HG03442 (cell line): ENCODE data around the gene KRTAP17-1.

Experiments
- ATAC-seq: cut with Tn5 transposase; IDR thresholded peaks from one replicate; pipeline ENCODE4 v1.9.1; 2021; ENCODE audit warnings: mild to moderate bottlenecking, moderate library complexity; ENCODE audit not compliant: unreplicated experiment

The KRTAP17-1 gene

DNA sequence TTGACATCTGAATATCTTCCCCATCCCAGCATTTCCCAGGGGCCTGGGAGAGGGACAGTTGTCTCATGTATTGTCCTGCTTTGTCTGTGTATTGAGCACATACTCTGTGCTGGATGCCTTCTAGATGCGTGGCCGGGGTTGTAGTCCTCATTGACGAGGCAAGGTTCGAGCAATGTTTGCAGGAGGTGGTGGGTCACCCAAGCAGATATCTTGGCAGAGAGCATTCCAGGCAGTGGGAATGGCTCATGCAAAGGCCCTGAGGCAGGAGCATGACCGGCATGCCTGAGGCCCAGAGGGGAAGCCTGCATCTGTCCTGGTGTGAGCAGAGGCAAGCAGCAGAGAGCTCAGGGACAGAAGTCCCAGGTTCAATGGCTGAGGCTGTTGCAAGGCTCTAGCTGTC lies 17.6 kb upstream of the KRTAP17-1 start:
- ATAC-seq = no peak

DNA sequence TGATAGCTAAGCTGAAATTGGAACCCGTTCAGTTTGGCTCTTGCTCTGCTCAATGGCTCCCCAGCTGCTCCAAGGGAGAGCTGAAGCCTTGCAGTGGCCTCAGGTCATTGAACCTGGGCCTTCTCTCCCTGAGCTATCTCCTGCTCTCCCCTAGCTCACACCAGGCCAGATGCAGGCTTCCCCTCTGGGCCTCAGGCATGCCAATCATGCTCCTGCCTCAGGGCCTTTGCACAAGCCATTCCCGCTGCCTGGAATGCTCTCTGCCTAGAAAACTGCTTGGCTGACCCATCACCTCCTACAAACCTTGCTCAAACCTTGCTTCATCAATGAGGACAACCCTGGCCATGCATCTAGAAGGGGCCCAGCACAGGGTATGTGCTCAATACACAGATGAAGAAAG lies 16.7 kb upstream of the KRTAP17-1 start:
- ATAC-seq = no peak

DNA sequence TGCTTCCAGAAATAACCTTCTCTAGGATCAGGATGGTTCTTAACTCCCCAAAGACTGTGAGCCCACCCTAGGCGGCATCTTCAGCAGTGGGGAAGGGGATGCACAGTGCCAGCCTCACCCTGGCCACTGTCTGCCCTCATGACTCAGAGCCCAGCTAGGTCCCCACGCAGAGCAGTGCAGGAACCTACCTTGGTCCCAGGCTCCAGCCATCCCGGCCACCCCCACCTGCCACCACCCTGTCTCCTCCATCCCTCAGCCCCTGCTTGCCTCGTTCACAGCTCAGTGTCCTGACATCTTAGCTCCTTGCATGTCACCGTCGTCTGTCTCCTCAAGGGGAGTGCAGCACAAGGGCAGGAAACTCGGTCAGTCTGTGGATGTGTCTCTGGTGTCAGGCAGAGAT lies 16.1 kb upstream of the KRTAP17-1 start:
- ATAC-seq = no peak

DNA sequence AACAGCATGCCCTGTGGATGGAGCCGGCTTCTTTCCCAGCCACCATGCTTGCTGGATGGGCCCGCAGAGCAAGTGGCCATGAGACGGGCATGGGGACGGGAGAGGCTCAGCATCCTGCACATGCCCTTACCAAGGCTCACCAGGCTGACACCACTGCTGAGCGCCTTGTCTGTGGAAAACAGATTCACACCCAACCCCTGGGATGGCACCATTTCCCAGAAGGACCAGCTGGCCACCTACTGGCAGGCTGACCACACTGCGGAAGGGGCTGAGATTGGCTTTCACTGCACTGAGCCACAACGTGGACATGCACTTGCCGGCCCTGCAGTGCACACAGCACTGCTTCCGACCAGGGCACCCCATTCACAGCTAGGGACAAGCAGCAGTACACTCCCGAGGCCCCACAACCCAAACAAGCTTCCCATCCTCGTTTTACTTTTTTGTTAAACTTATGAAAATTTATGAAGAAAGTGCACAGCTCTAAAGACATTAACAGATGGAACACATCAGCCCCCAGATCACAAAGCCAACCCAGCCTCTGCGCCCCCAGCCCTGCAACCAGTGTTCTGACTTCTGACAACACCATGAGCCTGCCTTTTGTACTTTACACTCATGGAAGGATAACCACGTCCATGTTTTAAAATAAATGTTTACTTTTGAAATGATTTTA lies 13.9 kb upstream of the KRTAP17-1 start:
- ATAC-seq = no peak

DNA sequence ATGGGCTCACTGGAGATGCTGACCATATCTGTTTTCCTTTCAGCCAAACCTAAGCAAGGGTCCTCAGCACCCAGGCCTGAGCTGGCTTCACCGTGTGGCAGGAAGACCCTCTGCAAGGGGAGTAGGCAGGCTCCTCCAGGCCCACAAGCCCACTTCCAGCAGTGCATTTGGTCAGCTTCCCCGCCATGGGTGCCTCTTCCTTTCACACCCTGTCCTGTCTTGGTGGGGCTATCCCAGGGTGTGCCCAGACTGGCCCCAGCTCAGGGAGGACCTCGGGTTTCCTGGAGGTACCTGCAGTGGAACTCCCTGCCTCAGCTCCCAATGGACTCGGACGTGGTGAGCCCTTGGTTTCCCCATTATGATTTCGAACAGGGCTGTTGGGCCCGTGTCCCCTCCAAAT lies 12.7 kb upstream of the KRTAP17-1 start:
- no peak for ATAC-seq

DNA sequence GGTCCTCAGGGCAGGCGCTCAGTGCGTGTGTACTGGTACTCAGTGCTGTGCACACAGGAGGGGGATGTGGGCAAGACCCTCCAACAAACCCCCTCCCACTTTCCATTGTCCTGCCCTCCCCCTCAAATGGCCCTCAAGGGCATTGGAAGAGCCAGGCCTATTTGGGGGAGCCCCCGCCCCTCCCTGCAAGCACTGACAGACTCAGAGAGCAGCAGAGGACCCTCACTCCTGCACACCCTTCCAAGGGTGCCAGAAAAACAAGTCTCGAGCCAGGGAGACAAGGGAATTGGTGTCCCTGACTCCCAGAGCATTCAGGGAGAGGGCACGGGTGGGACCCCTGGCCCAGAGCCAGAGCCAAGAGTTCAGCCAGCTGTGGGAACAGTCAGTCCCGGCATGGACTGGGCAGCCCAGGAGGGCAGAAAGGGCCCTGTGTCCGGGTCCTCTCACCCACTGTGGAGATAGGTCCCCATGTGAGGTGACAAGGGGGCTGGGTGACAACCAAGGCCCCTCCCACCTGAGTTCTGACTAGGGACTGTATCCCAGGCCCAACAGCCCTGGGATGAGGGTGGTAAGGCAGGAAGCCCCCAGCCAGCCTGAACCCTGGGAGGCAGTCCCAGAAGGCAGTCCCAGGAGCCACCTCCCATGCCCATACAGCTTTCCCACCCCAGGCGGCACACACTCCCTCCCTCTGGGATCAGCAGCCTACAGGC lies 12.1 kb upstream of the KRTAP17-1 start:
- ATAC-seq = no peak

DNA sequence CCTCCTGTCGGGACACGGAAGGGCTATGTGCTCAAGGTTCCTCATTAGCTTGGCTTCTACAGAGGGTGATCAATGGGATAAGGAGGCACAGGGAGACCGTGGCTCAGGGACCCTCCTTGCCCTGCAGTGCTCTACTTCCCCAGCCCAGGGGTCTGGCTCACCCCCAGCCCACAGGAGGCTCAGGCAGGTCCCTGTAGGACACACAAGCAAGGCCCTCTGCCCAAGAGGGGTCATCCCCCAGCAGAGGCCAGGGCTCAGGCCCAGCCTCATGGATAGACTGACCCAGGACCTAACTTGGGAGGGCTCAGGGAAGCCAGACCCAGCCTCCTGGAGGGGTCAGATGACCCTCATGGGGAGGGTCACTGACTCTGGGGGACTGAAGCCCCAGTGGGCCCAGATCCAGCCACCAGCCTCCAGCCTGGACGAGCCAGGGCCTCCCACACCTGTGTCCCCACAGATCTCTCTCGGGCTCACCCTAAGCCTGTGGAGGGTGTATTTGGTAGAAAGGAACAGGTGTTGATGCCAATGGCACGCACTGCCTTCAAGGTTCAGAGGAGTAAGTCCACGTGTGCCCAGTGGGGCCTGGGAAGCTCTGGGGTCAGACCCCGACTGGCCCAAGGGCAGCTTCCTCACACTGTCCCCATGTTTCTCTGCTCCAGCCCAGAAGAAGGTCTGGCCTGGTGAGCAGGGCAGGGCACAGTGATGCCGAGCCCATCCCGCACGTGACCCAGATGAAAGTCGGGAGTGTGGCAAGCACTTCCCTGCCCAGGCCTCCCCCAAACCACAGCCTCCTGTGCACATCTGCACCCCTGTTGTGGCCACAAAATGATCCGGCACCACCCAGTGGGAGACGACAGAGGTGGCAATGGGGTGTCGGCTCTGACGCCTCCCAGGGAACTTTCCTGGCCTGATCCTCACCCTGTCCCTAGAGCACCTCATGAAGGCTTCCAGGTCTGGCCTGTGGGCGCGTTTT lies 10.9 kb upstream of the KRTAP17-1 start:
- no peak for ATAC-seq

DNA sequence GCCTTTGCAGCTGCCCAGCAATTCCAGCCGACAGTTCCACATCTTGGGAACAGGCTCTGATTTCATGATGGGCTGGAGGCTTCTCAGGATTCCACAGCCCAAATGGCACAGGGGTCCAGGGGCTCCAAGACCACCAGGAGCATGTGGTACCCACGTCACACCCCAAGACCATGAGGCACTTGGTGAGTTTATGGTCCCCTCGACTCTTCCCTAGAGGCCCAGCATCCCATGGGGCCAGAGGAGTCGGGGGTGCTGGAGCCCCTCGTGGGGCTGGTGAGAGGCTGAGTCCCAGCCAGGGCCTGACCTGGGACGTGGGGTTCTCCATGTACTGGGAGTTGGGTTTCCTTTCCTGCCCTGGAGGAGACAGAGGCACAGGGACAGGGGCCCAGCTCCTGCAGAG lies 10.1 kb upstream of the KRTAP17-1 start:
- ATAC-seq = no peak

DNA sequence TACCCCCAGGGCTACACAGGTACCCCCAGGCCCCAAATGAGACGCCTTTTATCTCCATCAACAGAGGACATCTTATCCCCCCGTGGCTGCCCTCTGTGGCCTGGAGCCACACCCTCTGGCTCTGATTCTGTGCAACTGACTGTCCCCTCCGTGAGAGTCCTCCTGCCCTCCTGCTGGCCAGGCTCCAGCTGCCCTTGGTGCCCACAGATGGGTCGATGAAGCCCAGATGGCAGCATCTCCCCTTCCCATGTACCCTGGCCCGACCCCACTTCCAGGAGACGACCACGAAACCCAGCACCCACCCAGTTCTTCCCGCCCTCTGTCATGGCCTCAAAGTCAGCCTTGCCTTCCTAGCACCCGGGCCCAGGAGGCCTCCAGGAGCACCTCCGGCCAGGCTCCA lies 9.6 kb upstream of the KRTAP17-1 start:
- ATAC-seq = no peak

DNA sequence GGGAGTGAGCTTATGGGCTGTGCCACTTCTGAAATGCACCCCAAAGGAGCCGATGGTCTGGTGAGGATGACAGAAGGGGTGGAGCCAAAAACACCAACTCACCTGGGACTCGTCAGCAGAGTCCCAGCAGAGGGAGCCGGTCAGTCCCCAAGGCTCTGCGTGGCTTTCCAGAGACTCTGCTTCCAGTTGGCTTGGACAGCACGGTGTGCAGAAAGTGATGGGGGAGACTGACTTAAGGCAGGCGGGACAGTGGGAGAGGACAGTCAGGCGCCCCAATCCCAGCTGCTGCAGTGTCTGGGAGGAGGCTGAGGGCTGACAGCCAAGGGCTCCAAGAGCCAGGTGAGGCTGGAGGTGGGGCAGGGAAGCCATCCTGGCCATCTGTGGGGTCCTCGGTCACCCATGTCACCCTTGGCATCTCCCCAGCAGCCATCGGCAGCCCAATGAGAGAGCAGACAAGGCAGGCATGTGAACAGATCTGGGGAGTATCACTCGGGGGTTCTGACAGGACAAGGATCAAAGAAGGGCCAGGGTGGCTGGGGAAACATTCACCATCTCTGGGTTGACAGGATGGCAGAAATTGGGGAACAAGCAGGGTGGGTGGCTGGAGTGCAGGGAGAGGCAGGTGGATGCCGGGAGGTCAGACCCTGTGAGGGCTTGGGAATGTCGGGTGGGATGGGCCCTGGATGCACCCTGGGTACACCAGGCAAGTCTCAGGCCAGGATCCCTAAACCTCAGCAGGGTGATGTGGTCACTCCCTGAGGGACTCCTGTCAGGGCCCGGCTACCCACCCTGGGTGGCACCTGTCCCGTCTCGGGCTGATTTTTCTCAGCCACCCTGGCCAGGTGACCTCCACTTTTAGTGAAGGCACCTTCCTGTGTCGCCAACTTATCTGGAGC lies 8.9 kb upstream of the KRTAP17-1 start:
- no peak for ATAC-seq

DNA sequence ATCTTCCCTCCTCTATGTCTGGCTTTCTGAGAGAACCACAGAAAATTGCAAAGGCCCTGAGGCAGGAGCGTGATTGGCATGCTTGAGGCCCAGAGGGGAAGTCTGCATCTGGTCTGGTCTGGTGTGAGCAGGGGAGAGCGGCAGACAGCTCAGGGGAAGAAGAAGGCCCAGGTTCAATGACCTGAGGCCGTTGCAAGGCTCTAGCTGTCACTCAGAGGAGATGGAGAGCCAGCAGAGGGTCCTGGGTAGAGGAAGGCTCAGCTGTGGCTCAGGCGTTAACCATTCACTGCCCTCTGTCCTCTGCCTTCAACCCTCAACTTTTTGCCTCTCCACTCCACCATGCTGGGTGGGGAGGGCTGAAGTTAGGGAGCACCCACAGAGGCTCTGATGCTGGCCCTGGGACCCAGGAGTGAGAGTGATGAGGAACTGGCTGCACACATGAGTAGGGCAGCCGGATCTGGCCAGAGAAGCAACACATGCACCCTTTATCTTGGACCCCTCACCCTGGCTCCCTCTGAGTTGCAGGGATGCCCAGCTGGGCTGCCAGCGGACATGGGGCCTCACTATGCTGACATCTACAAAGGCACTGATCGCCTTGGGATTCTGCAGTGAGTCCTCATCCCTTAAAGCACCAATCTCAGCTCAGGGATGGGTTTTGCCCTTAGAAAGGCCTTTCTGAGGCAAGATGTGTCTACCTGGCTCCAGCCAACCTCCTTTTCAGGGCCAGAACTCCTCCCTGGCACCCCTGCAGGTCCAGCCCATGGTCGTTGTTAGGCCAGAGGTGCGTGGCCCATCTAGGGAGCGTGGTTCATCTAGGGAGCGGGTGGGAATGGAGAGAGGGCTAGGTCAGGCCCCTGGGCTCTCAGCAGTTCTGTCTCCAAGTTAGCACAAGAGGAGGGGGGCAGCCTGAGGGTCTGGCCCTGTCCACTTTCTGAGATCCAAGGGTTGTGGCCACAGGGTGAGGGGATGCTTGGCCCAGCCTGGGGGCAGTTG lies 7.7 kb upstream of the KRTAP17-1 start:
- ATAC-seq = no peak

DNA sequence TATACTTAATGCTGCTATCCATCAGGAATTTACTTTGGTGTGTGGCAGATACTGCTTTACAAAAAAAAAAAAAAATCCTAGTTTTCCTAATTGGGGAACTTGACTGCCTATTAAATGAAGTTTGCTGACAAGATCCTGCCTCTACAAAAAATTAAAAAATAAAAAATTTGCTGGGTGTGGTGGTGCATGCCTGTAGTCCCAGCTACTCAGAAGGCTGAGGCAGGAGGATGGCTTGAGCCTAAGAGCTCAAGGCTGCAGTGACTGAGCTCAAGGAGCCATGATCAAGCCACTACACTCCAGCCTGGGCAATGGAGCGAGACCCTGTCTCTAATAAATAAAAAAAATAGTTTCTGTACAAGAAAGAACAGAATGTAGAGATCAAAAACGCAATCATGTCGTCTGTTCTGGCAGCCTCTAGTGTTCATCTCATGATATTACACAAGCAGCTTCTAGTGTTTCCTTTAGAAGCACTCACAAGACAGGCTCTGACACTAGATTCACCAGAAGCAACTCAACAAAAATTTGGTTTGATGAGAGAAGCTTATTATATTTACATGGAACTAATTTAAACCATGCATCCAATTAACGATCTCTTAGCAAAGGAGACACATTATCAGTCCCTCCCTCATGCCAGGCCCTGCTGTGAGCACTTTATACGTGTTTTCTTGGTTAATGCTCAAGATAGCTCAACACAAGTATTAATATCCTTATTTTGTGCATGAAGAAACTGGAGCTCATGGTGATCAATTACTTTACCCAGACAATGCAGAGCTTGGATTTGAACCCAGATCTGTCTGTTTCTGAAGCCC lies 6.8 kb upstream of the KRTAP17-1 start:
- no peak for ATAC-seq

DNA sequence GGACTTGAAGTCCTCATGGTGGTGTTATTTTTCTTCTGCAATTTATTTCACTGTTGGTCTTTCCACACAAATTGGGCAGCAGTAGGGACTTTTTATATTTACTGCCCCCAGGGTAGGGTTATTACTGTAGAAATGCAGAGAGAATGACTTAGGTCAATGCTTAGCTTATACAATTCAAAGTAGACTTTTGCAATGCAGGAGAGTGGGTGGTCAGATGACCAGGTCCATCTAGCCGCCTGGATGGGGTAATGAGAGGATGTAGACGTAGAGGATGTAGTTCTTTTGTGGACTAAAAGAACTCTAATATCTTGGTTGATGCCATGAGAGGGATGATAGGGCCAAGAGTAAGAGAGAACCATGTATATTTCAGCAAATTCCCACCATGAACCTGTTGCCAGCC lies 2.7 kb upstream of the KRTAP17-1 start:
- ATAC-seq = no peak

DNA sequence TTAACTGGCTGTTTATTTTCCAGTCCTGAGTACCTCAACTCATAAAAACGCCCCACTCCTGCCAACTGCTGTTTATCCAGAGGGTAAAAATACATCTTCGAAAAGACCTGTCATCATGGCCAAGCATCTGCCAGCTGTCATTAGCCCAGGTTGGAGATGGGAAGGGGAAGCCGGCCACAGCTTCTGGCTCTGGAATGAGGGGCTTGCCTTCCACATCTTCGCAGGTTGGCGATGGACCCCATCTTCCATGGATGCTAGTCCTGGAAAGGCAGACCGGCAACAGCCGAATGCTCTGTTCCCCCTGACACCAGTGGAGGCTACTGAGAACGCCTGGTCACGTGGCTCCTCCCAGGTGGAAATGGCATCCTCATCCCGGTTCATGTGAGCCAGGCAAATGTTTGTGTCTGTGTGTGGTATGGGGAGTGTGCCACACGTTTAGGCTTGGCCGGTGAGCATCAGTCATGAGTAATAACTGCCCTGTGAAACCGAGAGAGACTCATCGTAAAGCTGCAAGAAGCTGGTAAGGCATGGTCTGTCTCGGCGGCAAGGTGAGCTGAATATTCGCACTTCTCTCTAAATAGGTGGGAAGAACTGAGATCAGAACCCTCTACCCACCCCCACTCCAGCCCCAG lies 420 bp upstream of the KRTAP17-1 start:
- ATAC-seq = no peak

DNA sequence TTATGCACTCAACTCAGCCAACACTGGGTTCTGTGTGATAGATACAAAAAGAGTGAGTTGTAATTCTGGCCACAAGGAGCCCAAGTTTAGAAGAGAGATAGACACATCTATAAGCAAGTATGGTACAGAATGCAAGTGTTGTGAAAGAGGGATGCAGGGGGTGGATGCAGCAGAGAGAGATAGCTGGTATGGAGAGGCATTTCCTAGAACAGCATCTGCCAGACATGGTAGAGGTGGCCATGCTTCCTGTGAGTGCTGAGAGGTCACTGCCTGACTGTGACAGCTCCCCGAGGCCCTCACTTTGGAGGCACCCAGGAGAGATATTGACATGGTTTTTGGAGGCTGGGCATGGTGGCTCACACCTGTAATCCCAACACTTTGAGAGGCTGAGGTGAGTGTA lies 4.4 kb downstream of the KRTAP17-1 start:
- ATAC-seq = no peak

DNA sequence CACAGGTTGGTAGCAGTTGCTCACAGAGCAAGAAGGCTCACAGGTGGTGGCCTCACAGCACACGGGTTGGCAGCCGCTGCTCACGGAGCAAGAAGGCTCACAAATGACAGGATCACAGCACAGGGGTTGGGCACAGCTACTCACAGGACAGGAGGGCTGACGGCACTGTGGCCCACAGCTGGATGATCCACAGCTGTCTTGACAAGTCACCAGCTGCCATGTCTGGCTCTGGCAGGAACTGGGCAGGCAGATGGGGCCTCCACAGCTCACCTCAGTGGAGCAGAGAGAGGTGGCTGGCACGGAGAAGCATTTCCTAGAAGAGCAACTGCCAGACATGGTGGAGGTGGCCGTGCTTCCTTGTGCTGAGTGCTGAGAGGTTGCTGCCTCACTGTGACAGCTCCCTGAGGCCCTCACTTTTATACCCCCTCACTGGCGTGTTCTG lies 6.6 kb downstream of the KRTAP17-1 start, which contains the start of gene KRTAP16-1:
Gene KRTAP16-1 (minus strand): TSS at position 392 of the 442 bp plus-strand sequence. CDS start 56 bp downstream, at position 336.
- ATAC-seq = no peak

DNA sequence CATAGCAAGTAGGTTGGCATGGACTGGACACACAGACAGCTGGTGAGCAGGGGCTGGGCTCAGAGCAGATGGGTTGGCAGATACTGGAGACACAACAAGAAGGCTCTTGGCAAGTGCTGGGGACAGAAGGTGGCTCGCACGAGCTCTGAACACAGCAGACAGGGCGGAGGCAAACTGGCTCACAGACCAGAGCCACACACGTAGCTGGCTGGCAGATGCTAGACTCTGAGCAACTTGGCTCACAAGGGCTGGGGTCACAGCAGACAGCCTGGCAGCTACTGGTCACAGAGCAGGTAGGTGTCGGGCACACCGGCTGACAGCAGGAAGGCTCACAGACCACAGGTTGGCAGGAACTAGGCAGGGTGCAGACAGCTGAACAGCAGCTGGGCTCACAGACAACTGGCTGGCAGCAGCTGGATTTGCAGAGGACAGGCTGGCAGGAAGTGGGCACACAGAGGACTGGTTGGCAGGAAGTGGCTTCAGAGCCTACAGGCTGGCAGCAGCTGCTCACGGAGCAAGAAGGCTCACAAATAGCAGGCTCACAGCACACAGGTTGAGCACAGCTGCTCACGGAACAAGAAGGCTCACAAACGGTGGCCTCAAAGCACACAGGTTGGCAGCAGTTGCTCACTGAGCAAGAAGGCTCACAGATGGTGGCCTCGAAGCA lies 7.1 kb downstream of the KRTAP17-1 start:
- ATAC-seq = no peak
